CD4-positive, alpha-beta T cell treated with Interleukin-10 for 1 hour (primary cell): ENCODE data around the gene HRH1.

Source experiments
- DNase-seq: peaks from one replicate; pipeline ENCODE4 v3.0.0-alpha.2; 2020

HRH1 gene

DNA sequence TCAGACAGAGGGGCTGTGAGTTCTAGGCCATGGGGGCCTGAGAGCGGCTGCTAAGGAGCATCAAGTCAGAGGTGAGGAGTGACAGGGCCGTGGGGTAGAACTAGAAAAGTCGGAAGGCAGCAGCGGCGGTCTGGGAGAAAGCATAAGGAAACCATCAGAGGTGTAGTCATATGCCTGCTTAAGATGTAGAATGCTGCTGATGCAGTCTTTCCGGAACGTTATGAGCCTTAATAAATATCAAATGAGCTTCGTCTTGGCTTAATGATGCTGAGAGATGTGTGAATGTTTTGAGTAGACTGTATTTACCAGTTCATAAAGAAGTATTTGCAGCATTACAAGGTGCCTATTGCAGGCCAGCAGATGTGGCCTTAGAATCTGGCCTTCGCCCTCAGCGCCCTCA is 133.1 kb downstream of the HRH1 start:
- no peak for DNase-seq

DNA sequence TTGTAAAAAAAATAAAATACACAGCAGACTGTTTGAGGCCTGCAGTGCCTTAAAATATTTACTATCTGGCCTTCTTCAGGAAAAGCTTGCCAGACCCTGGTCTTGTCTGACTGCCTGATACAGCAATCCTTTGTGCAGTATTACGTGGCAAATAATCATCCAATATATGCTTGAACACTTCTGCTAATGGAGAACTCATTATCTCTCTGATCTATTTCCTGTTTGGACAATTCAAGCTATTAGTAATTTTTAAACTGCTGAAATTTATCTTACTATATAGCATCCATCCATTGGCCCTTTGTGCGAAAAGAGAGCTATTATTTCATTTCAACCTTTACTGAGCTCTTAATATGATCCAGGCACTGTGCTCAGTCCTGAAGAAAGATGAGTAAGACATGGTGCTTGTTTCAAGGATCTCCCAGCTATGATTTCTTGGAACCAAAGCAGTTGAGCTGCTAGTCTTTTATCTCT is 133.8 kb downstream of the HRH1 start:
- DNase-seq, result no peak

DNA sequence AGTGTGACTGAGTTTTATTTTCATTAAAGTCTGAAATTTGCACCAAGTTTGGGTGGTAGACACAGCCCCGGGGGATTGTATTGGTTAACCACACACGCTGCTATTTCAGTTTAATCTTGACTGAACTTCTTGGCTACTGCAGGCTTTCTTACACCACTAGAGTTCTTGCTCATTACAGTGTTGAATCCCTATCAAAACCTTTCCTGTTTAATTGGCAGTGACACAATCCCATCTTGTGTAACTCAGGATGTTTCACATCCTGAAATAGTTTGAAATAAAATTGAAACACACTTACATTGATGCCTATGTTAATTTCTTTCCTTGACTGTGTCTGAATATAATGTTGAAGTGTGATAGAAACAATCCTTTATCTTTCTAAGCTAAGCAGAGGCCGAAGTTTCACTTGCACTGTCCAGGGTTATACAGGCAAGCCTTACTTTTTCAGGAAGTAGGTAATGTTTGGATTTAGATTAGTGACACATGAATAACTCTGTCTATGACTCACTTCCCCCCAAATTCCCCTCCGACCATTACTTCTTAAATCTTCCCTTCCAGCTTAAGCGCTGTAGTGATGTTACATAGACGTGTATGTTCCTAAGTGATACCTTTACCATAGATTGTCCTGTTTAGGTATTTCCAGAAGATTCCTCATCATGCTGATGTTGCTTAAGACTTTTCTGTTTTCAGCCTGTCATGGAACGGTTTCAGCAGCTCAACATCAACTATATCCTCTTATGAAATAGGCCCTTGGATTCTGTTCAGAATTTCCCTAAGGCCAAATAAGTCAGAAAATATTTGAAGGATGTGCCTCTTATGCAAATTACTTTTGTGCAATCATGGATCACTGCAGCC is 134.7 kb downstream of the HRH1 start:
- peak; percentile 51 for DNase-seq

DNA sequence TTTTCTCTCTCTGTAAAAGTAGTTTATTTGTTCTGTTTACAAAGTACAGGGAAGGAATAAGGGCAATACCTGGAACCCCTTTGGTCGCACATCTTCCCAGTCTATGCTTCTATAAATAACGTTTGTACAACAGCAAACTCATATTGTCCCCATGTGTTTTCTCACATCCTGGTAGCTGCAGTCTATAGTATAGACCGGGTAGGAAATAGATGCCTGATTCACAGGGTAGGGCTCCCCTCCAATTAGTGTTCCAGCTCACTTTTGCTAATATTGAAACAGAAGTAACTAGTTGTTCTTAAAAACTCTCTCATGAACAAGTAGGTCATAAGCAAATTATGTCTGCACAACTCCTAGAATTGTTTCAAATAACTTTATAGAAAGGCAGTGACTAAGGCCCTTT is 135.6 kb downstream of the HRH1 start:
- DNase-seq, result no peak

DNA sequence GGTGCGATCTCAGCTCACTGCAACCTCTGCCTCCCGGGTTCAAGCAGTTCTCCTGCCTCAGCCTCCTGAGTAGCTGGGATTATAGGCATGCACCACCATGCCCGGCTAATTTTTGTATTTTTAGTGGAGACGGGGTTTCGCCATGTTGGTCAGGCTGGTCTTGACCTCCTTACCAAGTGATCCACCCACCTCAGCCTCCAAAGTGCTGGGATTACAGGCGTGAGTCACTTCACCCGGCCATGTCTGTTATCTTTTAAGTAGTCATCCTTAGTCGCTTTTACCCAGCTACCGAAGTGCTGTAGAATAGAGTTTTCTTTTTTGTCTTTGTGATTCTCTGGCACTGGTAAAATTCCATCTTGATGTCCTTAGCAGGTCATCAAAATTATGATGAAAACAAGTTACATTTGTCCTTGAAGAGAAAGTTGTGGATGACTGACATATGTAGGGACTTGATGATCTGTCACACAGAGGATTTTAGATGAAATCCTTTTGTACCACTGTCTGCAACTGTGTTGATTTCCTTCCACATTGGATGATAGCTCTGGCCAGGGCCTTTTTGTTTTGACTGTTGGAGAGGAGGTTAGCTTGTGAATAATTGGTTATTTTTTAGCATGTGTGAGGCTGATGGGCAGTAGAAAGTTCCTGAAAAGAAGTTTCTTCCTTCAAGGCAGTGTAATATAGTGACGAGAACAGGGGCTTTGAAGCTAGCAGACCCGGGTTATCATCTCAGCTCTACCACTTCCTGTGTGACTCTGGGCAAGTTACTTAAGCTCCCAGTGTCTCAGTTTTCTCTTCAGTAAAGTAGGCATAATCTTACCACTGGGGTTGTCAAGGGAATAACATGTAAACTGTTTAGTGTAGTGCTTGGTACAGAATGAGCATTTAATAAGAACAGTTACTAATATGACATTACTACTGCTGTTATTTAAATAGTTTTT is 136.7 kb downstream of the HRH1 start:
- peak; percentile 76 for DNase-seq

DNA sequence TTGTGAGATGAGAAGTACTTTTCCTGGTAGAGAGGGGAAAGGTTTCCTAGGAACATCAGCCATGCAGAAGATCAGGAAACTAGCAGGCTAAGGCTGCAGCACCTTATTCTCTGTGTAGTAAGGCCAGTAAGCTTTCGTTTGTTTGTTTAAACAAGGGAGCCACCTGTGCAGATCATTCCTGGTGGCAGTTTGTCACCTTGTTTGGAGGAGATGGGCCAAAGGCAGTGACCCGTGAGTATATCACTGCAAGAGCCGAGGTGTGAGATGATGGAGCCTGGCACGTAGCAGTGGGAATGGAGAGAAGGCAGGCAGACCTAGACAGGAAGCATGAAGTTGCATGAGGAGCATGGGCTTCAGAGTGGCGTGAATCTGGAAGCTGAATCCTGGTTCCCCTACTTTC is 137.5 kb downstream of the HRH1 start:
- DNase-seq, result peak; percentile 5

DNA sequence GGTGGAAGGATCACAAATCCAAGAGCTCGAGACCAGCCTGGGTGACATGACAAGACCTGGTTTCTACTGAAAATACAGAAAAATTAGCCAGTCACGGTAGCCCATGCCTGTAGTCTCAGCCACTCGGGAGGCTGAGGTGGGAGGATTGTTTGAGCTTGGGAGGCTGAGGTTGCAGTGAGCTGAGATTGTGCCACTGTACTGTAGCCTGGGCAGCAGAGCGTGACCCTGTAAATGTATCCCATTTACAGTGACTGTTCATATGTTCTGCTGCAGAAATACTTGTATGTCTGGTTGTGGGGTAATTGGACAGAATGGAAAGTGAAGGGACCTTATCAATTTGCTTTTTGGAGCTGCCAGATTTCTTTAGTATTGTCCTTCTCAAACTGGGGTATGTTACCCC is 142.8 kb downstream of the HRH1 start:
- no peak for DNase-seq

DNA sequence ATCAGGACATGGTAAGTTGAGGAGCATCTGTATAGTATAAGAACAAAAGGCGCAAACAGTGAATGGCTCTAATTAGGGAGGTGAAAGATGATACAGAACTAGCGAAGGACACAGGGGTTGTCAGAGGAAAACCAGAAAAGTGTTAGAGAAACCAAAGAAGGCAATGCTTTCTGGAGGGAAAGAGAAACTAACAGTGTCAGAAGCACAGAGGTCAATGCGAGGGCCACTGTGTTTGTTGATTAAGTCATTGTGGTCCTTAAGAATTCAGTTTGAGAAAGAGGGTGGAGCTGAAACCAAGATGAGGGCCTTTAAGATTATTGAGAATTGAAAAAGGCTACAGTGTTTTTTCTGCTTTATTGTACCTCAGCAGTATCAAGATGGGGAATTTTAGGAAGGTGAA is 146.7 kb downstream of the HRH1 start:
- DNase-seq, result peak; percentile 41

DNA sequence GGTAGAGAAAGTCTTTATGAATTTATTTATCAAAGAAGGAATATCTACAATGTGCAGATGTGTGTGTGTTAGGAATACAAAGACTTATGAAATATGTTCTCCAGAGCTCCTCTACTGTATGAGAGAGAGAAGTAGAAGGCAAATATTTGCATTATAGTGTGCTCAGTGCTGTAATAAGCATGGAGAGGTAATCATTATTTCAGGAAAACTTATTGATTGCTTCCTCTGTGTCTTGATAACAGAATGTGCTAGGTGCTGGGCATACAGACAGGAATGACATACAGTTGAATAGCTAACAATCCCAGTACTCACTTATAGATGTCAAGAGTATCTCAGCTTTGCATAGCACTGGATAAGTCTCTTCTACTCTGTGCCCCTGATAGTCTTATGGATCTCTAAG is 148.2 kb downstream of the HRH1 start:
- no peak for DNase-seq

DNA sequence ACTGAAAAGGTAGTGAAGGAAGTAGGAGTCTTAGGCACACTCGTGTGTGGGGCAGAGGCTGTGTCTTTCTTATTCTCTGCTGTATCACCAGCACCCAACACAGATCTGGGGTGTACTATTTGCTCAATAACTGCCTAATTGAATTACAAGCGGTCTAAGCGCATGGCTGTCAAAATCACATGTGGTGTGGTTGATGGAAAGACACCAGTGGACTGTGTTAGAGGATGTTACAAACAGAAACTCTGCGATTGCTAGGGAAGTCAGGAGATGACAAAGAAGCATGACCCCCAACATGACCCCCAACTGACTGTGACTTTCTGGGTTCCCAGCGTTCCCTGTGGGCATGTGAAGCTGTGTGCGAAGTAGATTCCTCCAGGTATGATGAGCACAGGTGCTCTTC is 149.9 kb downstream of the HRH1 start:
- DNase-seq, result no peak

DNA sequence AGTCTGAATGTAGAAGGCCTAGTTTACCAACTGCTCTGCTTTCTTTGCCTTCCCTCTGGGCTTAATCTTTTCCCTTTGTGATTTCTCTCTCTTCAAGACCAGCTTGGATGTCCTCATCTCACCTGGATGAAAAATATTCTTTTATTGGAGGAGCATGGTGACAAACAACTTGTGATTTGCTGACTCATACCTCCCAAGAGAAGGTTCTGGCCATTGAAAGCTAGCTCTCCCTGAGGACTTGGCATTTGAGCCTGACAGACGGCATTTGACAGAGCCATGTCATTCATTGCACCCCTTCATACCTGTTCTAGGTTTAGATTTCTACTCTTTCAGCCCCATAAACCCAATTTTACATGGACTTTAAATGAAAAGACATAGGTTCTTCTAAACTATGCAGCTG is 151.2 kb downstream of the HRH1 start:
- DNase-seq, result no peak

DNA sequence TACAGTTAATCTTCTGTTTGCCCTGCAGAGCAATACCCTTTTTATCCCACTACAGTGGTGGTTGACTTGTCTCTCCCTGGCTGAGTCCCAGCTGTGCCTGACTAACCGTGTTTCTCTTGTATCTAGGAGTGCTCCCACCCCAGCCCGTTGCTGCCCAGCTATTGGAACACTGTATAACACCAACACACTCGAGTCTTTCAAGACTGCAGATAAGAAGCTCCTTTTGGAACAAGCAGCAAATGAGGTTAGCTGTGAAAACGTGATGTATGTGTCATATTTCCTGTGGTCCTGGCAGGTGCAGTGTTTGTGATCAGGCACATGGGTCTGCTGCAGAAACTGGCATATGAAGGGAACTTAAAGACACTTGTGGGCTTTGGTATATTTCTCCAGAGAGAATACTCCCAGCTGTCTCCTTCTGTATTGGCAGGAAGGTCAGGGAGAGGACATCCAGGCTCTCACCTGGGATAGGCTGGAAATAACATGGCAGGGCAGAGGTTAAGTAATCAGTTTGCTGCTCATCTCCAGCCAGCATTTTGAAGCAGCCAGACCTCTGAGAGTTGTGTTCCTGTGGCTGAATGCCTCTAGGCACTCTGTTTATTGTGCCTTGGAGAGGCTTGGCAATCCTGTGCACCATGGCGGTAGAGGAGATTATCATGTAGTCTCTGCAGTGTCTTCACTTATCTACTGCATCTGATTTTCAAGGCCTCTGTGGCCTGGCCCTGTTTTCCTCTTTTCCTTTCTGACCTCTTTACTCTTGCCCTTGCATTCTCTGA is 152.7 kb downstream of the HRH1 start:
- DNase-seq, result peak; percentile 34

DNA sequence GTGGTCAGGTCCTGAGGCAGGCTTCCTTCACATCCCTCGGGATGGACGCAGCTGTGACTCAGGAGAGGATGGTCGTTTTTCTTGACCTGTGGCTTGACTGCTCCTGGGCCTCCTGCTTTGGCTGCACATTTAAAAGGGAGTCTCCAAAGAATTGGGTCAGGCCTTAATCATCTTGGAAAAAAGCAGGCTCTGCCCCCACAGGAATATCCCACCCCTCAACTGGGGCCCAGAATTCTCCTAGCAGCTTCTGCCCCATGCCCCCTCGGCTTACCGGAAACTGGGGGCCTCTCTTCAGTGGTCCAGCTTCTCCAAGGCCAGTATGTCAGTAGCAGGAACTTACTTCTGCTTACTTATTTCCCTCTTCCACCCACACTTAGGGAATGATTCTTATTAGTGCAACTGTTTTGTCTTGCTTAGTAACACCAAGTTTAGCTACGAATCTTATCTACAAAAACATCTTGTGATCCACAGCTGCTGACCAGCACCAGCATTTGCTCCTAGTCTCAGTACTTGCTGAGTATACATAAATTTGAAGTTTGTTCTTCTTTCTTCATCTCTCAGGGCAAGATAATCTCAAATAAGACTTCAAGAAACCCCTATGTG is 153.6 kb downstream of the HRH1 start:
- DNase-seq, result no peak

DNA sequence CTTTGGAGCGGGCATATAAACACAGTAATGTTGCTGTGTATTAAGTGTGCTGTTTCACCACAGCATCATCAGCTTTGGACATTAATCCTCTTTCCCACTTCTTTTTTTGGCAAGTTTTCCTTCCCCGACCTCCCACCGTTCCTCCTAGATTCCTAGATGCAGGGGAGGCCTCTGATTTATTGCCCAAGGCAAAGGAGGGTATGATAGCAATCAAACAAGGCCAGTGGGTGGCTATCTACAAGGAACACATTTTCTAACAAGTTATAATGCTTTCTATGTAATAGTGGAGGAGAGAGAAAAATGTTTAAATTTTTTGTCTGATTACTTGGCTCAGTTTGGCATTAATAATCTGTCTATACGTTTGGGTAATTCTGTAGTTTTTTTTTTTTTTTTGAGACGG is 156.0 kb downstream of the HRH1 start:
- DNase-seq, result no peak

DNA sequence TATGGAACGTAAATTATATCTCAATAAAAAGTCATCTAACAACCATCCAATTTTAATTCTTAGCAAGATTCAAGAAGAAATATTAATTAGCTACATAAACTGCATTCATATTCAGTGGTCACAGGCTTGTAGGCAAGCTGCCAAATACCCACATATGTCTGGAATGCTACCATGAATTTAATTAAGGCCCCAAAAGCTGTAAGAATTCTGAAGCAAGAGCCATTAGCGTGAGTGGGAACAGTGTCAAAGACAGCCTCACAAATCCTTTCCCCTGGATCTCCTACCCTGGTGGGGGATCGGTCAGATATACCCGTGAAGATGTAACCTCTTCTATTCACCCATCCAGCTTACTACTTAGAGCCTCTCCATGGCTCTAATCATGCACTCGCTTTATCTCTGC is 157.9 kb downstream of the HRH1 start:
- DNase-seq, result no peak
